ENCODE data around the gene DNAI2.

Gene DNAI2

DNA sequence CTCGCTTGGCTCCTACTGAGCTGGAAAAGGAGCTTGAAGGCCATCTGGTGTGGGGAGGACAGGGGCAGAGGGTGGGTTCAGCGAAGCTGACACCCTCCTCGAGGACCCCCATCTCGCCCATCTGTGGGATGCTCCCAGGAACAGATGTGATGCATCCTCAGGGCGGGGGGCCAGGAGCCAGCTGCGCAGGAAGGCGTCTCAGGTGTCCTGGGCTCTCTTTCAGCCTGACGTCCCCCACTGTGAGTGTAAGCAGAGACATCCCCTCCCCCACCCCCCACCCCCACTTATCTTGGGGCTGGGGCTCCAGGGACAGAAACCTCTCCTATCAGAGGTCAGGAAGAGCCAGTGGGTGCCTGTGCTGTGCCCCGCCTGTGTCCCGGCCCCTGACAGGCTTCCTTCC, 68.2 kb downstream of the DNAI2 start:
- no peak for DNase-seq

- no peak for DNase-seq
These were observed 69.1 kb downstream of the DNAI2 start for GRCh38 chr17:74343121-74343520.

DNA sequence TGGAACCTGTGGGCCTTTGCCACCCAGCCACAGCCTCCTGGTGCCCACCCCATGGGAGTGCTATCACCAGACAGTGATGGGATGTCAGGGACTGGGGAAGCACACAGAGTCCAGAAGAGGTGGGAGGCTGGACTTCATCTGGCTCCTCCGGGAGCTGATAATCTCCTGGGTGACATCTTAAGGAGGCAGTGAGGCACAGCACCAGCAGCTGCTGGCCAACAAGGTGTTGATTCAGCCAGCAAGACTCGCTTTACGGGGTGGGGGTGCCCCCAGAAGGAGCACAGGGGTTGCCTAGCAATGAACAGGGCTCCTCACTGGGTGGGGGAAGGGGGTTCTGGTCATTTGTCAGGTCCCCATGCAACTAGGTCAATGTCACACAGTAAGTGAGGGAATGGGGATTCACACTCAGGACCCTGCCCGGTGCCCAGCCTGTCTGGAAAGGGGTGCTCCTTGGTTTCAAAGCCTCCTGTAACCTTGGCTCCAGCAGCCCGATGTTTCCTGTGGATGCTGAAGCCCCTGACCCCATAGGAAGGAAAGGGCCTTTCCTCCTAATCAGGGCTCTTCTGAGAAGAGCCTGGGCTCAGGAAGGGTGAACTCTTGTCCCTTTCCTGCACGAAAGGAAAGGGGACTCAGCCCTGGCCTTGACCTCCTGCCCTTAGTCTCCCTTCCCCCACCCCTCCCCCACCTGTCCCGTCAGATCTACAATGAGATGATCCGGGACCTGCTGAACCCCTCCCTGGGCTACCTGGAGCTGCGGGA, 69.7 kb downstream of the DNAI2 start:
- no peak for DNase-seq

DNA sequence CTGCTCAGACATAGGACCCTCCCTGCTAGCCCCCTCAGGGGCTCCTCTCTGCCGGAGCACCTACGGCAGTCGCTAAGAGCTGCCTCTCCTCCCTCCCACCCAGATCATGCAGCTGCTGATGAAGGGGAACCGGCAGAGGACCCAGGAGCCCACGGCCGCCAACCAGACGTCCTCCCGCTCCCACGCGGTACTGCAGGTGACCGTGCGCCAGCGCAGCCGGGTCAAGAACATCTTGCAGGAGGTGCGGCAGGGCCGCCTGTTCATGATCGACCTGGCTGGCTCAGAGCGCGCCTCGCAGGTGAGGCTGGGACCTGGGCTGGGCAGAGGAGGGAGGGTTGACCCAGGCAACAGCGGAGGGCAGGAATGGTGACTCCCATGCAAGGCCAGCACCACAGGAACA, 70.6 kb downstream of the DNAI2 start:
- DNase-seq, result no peak

DNA sequence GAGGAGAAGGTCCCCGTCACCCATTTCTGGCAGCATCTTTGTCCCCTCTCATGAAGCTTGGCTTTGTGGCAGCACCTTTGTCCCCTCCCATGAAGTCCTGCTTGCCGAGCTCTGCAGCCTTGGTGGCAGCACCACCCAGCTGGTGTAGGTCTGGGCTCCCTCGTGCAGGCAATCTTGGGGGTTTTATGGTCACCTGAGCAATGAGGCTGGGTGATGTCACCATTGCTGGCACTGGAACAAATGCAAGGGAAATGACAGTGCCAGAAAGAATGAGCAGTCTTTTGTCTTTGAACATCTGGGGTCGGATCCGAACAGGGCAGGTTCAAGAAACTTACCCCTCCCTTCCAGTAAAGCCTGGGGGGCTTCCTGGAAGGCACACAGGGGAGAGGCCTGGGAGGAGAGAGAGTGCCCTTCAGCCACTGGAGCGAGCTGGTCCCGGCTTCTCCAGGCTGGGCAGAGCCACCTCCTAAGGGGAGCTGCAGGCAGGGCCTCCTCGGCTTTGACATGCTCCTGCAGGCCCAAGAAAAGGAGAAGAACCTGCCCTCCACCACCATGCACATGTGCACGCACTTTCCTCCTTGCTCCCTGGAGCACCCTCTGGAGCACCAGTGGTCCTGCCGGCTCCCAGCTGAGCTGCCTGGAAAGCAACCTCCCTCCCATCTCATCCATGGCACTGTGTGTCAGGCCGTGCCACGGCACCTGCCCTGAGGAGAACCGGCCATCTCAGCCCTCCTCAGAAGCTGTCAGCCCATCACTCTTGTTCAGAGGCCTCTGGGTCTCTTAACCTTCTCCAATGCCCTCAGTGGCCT, 71.6 kb downstream of the DNAI2 start:
- DNase-seq, result no peak

DNA sequence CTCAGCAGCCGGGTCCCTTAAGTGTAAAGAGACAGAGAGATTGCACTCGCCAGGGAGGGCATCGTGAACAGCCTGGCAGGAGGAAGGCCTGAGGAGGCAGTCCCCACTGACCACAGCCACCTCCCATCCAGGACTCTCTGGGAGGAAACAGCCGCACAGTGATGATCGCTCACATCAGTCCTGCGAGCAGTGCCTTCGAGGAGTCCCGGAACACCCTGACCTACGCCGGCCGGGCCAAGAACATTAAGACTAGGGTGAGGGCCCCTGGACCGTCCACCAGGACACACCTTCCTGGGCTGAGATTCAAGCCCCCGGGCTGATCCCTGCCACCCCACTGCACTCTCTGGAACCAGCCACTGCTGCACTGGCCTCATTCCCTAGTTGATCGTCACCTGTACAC, 73.6 kb downstream of the DNAI2 start:
- no peak for DNase-seq

GRCh38 chr17:74349120-74349519, 75.1 kb downstream of the DNAI2 start:
- DNase-seq, result no peak

- no peak for DNase-seq
These were observed 76.5 kb downstream of the DNAI2 start for GRCh38 chr17:74350486-74350885.

GRCh38 chr17:74351552-74352210, 77.6 kb downstream of the DNAI2 start:
- DNase-seq, result no peak

- no peak for DNase-seq
These were observed 79.5 kb downstream of the DNAI2 start for GRCh38 chr17:74353446-74354060.

- no peak for DNase-seq
These were observed 80.1 kb downstream of the DNAI2 start for GRCh38 chr17:74354123-74354522.

- DNase-seq, result no peak
These were observed 80.5 kb downstream of the DNAI2 start for GRCh38 chr17:74354561-74354960.

- DNase-seq, result no peak
These were observed 81.0 kb downstream of the DNAI2 start for GRCh38 chr17:74355065-74355464.

- no peak for DNase-seq
These were observed 82.8 kb downstream of the DNAI2 start for GRCh38 chr17:74356646-74357465.

DNA sequence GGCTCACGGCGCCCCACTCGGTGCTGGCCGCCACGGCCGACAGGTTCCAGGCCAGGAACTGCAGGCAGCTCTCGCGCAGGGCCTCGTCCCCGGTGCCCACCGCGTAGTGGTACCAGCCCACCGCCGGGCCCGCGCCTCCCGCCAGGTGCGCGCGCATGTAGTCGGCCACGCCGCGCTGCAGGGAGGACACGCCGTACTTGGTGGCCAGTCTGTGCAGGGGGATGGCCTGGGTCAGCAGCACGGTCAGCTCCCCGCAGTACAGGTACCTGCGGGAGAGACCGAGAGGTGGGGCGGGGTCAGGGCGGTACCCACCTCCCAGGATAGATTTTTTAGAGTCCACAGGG, 83.4 kb downstream of the DNAI2 start:
- DNase-seq, result no peak

DNA sequence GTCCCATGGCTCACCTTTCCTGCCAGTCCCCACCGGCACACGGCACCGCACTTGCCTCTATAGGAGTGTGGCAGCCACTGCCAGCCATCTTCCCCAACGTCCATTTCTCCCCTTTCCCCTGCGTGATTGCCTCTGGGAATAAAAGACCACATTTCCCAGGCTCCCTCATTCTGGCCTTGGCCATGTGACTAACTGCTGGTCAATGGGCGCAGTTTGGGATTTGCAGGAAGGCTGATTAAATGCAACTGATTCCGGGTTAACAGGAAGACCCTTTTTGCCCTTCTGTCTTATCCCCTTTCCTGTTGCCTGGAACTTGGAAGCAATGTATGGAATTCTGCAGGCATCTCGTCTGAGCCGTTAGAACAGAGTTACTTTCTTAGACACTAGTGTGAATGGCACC, 84.7 kb downstream of the DNAI2 start:
- DNase-seq, result no peak

DNA sequence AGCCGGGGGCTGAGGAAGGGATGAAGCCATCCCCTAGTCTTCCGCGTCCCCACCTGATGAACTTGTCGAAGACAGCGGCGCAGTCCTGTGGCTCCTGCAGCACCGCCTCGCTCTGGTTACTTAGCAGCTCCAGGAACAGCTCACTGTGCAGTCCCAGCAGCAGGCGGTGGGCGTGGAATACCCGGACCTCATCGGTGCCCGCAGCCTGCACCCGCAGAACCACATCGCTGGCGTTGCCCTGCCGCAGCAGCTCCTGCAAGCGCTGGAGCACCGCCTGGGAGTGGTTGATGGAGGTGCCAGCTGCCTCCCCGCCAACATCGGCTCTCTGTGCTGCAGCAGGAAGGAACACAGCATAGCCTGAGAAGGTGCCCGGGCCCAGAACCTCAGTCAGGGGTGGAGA, 85.9 kb downstream of the DNAI2 start:
- DNase-seq, result no peak

GRCh38 chr17:74360899-74361229, 86.8 kb downstream of the DNAI2 start:
- no peak for DNase-seq

DNA sequence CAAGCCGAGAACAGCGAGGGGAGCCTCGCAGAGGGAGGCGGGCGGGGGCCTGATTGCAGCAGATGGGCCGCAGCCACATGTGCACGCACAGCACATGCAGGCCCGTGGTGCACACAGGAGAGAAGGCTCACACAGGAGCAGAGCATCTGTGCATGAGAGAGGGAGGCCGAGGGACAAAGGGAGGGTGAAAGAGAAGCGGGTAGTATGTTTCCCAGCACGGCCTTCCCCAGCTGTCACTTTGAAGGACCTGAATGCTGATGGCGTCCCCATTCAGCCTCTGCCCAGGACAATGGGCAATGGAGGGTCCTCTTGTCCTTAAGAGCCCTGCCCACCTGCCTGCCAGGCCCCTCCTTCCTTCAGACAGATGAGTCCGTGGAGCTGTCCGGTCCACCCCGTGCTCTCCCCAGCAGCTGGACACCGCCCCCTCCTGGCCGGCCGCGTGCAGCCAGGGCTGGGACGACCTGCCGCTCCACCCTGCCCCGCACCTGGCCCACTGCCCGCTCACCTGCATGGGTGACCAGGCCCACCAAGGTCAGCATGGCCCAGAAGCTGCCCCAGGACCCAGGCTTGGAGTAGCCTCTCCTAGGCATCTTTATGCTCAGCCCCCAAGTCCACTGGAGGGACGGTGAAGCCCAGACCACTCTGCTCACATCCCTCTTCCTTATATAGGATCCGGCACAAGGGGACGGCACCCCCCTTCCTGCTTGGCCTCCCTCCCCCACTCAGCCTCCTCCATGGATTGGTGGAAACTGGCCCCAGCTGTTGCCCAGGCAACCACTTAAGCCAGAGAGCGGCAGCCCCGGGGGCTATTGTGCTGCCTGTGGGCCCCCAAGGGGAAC, 87.4 kb downstream of the DNAI2 start, which contains the start of gene BTBD17:
TSS of gene BTBD17 (minus strand) at position 639 of the 839 bp plus-strand sequence. CDS start at position 590, 49 bp downstream.
- DNase-seq, result peak; percentile 59

GRCh38 chr17:74362069-74362405, 88.0 kb downstream of the DNAI2 start:
- no peak for DNase-seq

GRCh38 chr17:74362810-74363498, 88.9 kb downstream of the DNAI2 start:
- DNase-seq, result no peak
